Thyroid gland (tissue), 4 donors: ENCODE measurements around the gene DHDH.

Experiments used
- CTCF ChIP-seq, 6 experiments: fragments of 200-600 bp in 3 of 6; fragments of 450-650 bp in 3 of 6; sonication (generic) in 3 of 6; IDR thresholded peaks; one replicate each; pipeline ENCODE4 v1.5.1; 2016 to 2019; ENCODE audit warnings: antibody characterized with exemption in 6 of 6, mild to moderate bottlenecking in 2 of 6, inconsistent platforms in 1 of 6, moderate library complexity in 1 of 6
- POLR2A ChIP-seq, 2 donors: fragments of 450-650 bp; IDR thresholded peaks; one replicate each; pipeline ENCODE4 v1.6.1; 2017; ENCODE audit warnings: antibody characterized with exemption in 2 of 2, mild to moderate bottlenecking in 2 of 2, moderate library complexity in 1 of 2

GRCh38 chr19:48970923-48971395 lies 37.5 kb downstream of the DHDH start:
- TF ChIP-seq CTCF (IDR thresholded peaks at IDR 0.05), result peak; percentile 57 to 94 (median 72)
- no peak for TF ChIP-seq POLR2A (IDR thresholded peaks at IDR 0.05)
